ENCODE data around the gene GLIS1.

GLIS1 gene

GRCh38 chr1:53549781-53550180, 189.2 kb downstream of the GLIS1 start:
- DNase-seq (ENCODE audit: low read depth): no peak
- no peak for TF ChIP-seq CTCF (conservative IDR thresholded peaks at IDR 0.05; ENCODE audit: low read depth, low read length)
- H3K4me3 ChIP-seq (ENCODE audit: low read length): no peak overlapping the region

- TF ChIP-seq CTCF (conservative IDR thresholded peaks at IDR 0.05; ENCODE audit: low read depth, low read length): no peak
- no peak for DNase-seq (ENCODE audit: low read depth)
- H3K4me3 ChIP-seq (ENCODE audit: low read length): no peak overlapping the region
Measured at GRCh38 chr1:53549287-53549686, 189.7 kb downstream of the GLIS1 start.

- no peak for DNase-seq (ENCODE audit: low read depth)
- TF ChIP-seq CTCF (conservative IDR thresholded peaks at IDR 0.05; ENCODE audit: low read depth, low read length): no peak
- H3K4me3 ChIP-seq (ENCODE audit: low read length): no peak overlapping the region
Measured at GRCh38 chr1:53548031-53548491, 190.9 kb downstream of the GLIS1 start.

GRCh38 chr1:53547231-53547790, 191.7 kb downstream of the GLIS1 start:
- no peak overlapping the region for H3K4me3 ChIP-seq (ENCODE audit: low read length)
- no peak for TF ChIP-seq CTCF (conservative IDR thresholded peaks at IDR 0.05; ENCODE audit: low read depth, low read length)
- no peak for DNase-seq (ENCODE audit: low read depth)

GRCh38 chr1:53546409-53547155, 192.4 kb downstream of the GLIS1 start:
- H3K4me3 ChIP-seq (ENCODE audit: low read length): no peak overlapping the region
- no peak for TF ChIP-seq CTCF (conservative IDR thresholded peaks at IDR 0.05; ENCODE audit: low read depth, low read length)
- no peak for DNase-seq (ENCODE audit: low read depth)

GRCh38 chr1:53545663-53546408, 193.1 kb downstream of the GLIS1 start:
- no peak for DNase-seq (ENCODE audit: low read depth)
- no peak overlapping the region for H3K4me3 ChIP-seq (ENCODE audit: low read length)
- TF ChIP-seq CTCF (conservative IDR thresholded peaks at IDR 0.05; ENCODE audit: low read depth, low read length): no peak

Measured in retinal pigment epithelial cell (primary cell).